Nephron progenitor cell (in vitro differentiated cells): ENCODE data around the gene APOBEC3F.
"Not testable (repeated sequence)": the region's sequence is repeated elsewhere in the genome, so short reads cannot be mapped to it uniquely, and the experiment has no call there.

Experiments
- DNase-seq: peaks from one replicate; pipeline ENCODE4 v3.0.0; 2021
- H3K27ac Mint-ChIP-seq: 2 replicates; pipeline ENCODE4 v1.8.0; 2021; ENCODE audit warnings: mild to moderate bottlenecking, moderate library complexity, mixed read lengths
- H3K27me3 Mint-ChIP-seq: 2 replicates; pipeline ENCODE4 v1.8.0; 2021; ENCODE audit warnings: mild to moderate bottlenecking, low read depth, mixed read lengths; ENCODE audit not compliant: poor library complexity
- H3K36me3 Mint-ChIP-seq: 2 replicates; pipeline ENCODE4 v1.8.0; 2021; ENCODE audit warnings: low read depth, mixed read lengths
- H3K4me1 Mint-ChIP-seq: 2 replicates; pipeline ENCODE4 v1.8.0; 2021; ENCODE audit warnings: mixed read lengths
- H3K4me3 Mint-ChIP-seq: 2 replicates; pipeline ENCODE4 v1.8.0; 2021; ENCODE audit warnings: mild to moderate bottlenecking, moderate library complexity, mixed read lengths
- H3K9me3 Mint-ChIP-seq: 2 replicates; pipeline ENCODE4 v1.8.0; 2021; ENCODE audit warnings: mild to moderate bottlenecking, moderate library complexity, mixed read lengths
- CTCF ChIP-seq: fragments of 200-600 bp; sonication (generic); IDR thresholded peaks from 2 replicates; pipeline ENCODE4 v1.5.0; 2021; ENCODE audit warnings: antibody characterized with exemption

Gene APOBEC3F

GRCh38 chr22:39017596-39018365 lies 22.9 kb upstream of the APOBEC3F start:
- no peak for TF ChIP-seq CTCF
- H3K4me3 Mint-ChIP-seq = peak overlapping the region; percentile 70
- no peaks in the 10 kb centered on the region for H3K36me3 Mint-ChIP-seq
- H3K27ac Mint-ChIP-seq = no peak overlapping the region
- no peaks in the 10 kb centered on the region for H3K9me3 Mint-ChIP-seq
- no peak for DNase-seq
- H3K27me3 Mint-ChIP-seq = peaks cover 3% of the 10 kb centered on the region
- H3K4me1 Mint-ChIP-seq = peaks cover 88% of the 10 kb centered on the region

DNA sequence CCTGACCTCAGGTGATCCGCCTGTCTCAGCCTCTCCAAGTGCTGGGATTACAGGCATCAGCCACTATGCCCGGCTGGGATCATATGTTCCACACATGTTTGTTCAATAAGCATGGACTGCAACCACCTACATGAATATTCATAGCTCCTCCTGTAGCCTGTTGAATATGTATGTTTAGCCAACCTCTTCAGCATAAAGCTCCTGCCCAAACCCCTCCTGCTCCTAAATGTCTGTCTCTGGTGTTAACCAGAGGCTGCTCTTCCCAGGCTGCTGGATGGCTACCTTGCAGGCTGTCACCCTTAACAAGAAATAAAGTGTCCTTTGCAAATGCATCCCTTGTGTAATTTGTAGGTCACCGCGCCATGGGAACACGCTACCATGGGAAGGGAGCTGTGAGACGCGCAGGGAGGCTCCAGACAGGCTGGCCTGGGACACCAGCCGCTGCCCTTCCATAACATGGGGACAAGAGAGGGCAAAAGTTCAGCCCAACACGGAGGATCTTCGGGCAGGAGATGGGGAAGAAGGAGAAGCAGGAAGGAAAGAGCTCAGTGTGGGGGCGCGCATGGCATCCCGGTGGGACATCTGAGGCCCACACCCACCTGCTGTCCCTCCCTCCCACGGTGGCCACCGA lies 20.5 kb upstream of the APOBEC3F start:
- DNase-seq, H3K36me3 Mint-ChIP-seq, H3K9me3 Mint-ChIP-seq, H3K27me3 Mint-ChIP-seq: not testable (repeated sequence)
- peak overlapping the region; percentile 59 for H3K4me3 Mint-ChIP-seq
- H3K27ac Mint-ChIP-seq = peak overlapping the region; percentile 70
- H3K4me1 Mint-ChIP-seq = peaks cover 84% of the 10 kb centered on the region

- H3K27ac Mint-ChIP-seq = peak overlapping the region; percentile 96
- TF ChIP-seq CTCF = no peak
Measured at GRCh38 chr22:39021552-39022250, 19.0 kb upstream of the APOBEC3F start.

DNA sequence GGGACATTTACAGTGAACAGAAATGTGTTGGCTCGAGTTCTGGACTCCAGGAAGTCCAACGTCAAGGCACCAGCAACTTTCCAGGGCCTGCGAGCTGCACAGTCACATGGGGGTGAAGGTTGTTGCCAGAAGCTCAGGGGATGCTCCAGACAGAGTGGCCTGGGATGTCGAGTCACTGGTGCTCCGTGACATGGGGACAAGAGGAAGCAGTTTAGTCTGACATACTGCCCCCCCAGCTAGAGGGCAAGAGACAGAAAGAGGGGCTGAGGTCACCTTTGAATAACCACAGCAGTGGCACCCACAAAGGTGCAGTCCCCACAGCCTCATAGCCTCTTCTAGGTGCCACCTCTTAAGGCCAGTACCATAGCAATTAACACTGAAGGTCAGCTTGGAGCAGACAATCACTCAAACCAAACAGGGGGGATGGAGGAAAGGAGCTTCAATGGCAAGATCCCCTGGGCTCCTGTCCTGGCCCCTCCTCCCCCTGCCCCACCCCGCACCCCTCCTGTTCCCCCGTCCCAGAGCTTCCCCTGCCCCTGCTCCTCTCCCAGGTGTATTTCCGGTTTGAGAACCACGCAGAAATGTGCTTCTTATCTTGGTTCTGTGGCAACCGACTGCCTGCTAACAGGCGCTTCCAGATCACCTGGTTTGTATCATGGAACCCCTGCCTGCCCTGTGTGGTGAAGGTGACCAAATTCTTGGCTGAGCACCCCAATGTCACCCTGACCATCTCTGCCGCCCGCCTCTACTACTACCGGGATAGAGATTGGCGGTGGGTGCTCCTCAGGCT lies 15.9 kb upstream of the APOBEC3F start:
- Mint-ChIP-seq H3K4me1 (peaks cover 86% of the 10 kb centered on the region), H3K27me3 (peaks cover 6% of the 10 kb centered on the region), H3K27ac (no peak overlapping the region), H3K9me3 (no peaks in the 10 kb centered on the region), H3K36me3 (peaks cover 4% of the 10 kb centered on the region), H3K4me3 (no peak overlapping the region)
- no peak for TF ChIP-seq CTCF
- no peak for DNase-seq

More at GRCh38 chr22:39021552-39022250, 19.0 kb upstream of the APOBEC3F start:
- DNase-seq = no peak
- Mint-ChIP-seq H3K9me3 (no peaks in the 10 kb centered on the region), H3K27me3 (peaks cover 10% of the 10 kb centered on the region), H3K4me3 (peak overlapping the region; percentile 70), H3K4me1 (peaks cover 88% of the 10 kb centered on the region), H3K36me3 (peaks cover 4% of the 10 kb centered on the region)

DNA sequence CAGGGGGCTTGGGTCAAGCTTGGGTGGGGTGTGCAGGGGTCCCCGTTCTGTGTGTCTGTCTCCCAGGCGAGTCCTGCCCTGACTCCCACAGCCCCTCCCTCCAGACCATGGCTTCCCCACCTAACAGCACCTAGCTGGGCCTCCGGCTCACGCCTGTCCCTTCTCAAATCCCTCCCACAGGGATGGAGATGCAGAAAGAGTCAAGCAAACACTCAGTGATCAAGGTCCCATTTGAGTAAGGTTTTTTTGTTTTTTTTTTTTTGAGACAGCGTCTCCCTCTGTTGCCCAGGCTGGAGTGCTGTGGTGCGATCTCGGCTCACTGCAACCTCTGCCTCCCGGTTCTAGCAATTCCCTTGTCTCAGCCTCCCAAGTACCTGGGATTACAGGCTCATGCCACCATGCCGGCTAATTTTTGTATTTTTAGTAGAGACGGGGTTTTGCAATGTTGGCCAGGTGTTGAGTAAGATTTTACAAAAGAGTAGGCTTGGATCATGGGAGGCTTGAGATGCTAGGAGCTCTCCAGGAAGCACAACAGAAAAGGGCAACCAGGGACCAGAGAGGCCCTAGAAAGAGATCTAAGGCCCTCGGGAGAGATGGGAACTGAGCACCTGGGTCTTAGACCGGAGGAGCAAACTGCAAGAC lies 14.0 kb upstream of the APOBEC3F start:
- H3K36me3 Mint-ChIP-seq = peaks cover 4% of the 10 kb centered on the region
- no peak for TF ChIP-seq CTCF
- peaks cover 11% of the 10 kb centered on the region for H3K27me3 Mint-ChIP-seq
- H3K4me3 Mint-ChIP-seq = no peak overlapping the region
- no peaks in the 10 kb centered on the region for H3K9me3 Mint-ChIP-seq
- peaks cover 87% of the 10 kb centered on the region for H3K4me1 Mint-ChIP-seq
- no peak for DNase-seq
- no peak overlapping the region for H3K27ac Mint-ChIP-seq
